Activated CD4-positive, alpha-beta T cell treated with anti-CD3 and anti-CD28 coated beads, Interleukin-2, amount 10 ng/mL, durations not matched to agents 24 days and 14 days (primary cell): Measurements from ENCODE around the gene MT1G. TPM values are rescaled to one million over a fixed set of nuclear protein-coding genes. Genes with fewer than 3 reads are reported as not detected.
"Not testable (repeated sequence)": the region's sequence is repeated elsewhere in the genome, so short reads cannot be mapped to it uniquely, and the experiment has no call there.

Experiments
- DNase-seq: peaks from one replicate; pipeline ENCODE4 v3.0.0; 2022
- H3K27ac Mint-ChIP-seq: one replicate; pipeline ENCODE4 v1.8.0; 2022; ENCODE audit warnings: mild to moderate bottlenecking, mixed read lengths
- H3K27me3 Mint-ChIP-seq: one replicate; pipeline ENCODE4 v1.8.0; 2022; ENCODE audit warnings: mixed read lengths
- H3K36me3 Mint-ChIP-seq: one replicate; pipeline ENCODE4 v1.8.0; 2022; ENCODE audit warnings: low read depth, mild to moderate bottlenecking, mixed read lengths
- H3K4me1 Mint-ChIP-seq: one replicate; pipeline ENCODE4 v1.8.0; 2021; ENCODE audit warnings: mixed read lengths
- H3K4me3 Mint-ChIP-seq: one replicate; pipeline ENCODE4 v1.8.0; 2022; ENCODE audit warnings: mild to moderate bottlenecking, moderate library complexity, mixed read lengths
- H3K9me3 Mint-ChIP-seq: one replicate; pipeline ENCODE4 v1.8.0; 2021; ENCODE audit warnings: mixed read lengths
- intact Hi-C: fragments of 100-400 bp; cut with micrococcal nuclease; formaldehyde crosslinking; loops from one replicate; pipeline ENCODE4 v1.15.1; 2023
- total RNA-seq: library from RNA; stranded (reverse); gene quantifications from 2 replicates; pipeline ENCODE4 v1.2.3, GENCODE V29; 2022

Gene MT1G
- total RNA-seq, 1 donor from 2014 or later = 24.5 TPM

DNA sequence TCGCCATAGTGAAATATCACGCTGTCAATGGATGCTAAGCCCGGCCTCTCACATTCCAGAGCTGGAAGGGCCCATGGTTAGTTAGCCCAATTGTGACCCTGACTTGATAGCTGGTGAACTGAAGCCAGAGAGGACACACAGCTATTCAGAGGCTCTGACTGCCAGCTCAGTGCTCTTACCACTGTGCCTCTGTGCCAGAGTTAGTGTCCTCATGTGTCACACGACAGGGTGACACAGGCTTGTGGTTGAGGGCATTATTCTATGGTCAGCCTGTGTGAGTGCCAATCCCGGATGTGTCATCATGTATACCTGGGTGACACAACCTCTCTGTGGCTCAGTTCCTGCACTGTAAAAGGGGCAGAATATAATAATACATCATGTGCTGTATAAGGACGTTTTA, 12.0 kb upstream of the MT1G start:
- Mint-ChIP-seq H3K4me3 (no peak overlapping the region), H3K27ac (no peak overlapping the region), H3K4me1 (peaks cover 30% of the 10 kb centered on the region), H3K36me3 (peaks cover 4% of the 10 kb centered on the region), H3K27me3 (peaks cover 6% of the 10 kb centered on the region), H3K9me3 (no peaks in the 10 kb centered on the region)
- no peak for DNase-seq
- intact Hi-C loops = no loop called here

DNA sequence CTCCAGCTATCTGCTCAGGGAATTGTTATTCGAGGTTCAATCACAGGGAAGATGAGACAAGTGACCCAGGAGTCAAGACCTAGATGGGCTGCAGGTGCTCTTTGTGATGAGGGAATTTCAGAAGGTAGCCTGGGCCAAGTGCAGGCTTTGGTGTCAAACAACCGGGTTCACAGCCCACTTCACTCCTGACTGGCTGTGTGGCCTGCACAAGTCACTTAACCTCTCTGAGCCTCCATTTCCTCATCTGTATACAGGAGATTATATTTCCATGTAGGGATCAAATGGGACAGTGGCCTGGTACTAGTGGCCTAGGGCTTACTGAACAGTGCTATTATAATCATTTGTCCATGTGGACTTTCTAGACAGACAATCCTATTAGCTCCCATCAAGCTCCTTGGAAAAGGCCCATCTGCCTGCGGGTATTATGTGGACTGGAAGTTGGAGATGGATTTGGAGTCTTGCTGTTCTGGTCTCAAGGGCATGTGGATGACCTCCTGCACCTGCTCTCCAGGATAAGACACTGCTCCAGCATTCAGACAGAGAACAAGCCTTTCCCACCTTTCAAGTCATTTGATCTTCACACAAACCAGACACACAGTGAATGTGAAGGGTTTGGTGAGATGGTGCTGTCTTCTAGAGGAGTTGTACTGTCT, 11.3 kb upstream of the MT1G start:
- intact Hi-C loops = no loop called here
- H3K27me3 Mint-ChIP-seq = peaks cover 10% of the 10 kb centered on the region
- peaks cover 32% of the 10 kb centered on the region for H3K4me1 Mint-ChIP-seq

DNA sequence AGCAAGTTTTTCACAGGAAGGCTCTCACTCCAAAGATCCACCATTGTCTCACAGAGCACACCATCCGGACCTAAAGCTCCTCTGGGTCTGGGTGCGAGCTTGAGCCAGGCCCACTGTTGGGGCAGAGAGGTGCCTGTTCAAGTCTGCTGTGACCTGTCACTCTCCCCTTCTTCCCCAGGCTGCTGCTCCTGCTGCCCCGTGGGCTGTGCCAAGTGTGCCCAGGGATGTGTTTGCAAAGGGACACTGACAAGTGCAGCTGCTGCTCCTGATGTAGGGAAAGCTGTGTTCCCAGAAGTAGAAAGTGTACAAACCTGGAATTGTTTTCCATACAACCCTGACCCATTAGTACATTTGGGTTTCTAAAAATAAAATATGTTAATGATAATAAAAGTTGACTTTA, 9.6 kb upstream of the MT1G start:
- no peak for DNase-seq
- H3K9me3 Mint-ChIP-seq = no peaks in the 10 kb centered on the region
- H3K4me1 Mint-ChIP-seq = peaks cover 25% of the 10 kb centered on the region
- peaks cover 24% of the 10 kb centered on the region for H3K27me3 Mint-ChIP-seq
- H3K27ac Mint-ChIP-seq = no peak overlapping the region
- no peak overlapping the region for H3K4me3 Mint-ChIP-seq
- intact Hi-C loops = no loop called here
- no peaks in the 10 kb centered on the region for H3K36me3 Mint-ChIP-seq

More for the DNA sequence above, 11.3 kb upstream of the MT1G start:
- Mint-ChIP-seq H3K4me3 (no peak overlapping the region), H3K9me3 (no peaks in the 10 kb centered on the region), H3K36me3 (peaks cover 4% of the 10 kb centered on the region), H3K27ac (no peak overlapping the region)
- no peak for DNase-seq

DNA sequence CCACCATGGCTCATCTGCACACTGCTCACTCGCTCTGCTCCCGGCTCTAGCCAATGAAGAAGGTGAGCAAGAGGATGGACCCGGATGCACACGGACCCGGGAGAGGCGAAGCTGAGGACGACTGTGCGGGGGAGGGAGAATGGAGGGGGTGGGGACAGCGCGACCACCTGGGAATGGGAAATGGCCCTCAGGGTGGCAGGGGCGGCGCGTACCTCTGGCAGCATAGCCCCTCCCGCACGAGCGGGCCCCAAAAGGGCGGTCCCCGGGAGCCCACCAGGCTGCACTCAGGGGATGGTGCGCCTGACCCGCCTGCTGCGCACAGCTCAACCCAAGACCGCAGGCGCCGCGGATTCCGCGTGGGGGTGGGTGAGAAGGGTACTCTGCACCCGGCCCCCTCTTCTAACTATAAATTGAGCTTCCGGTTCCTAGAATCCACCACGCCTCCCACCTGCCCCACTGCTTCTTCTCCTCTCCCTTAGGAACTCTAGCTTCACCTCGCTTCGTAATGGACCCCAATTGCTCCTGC, 7.9 kb upstream of the MT1G start:
- intact Hi-C loops = no loop called here
- Mint-ChIP-seq H3K36me3 (no peaks in the 10 kb centered on the region), H3K27ac (peak overlapping the region; percentile 5), H3K27me3 (peaks cover 39% of the 10 kb centered on the region), H3K4me1 (peaks cover 22% of the 10 kb centered on the region), H3K4me3 (peak overlapping the region; percentile 75), H3K9me3 (no peaks in the 10 kb centered on the region)
- DNase-seq = peak; percentile 87

DNA sequence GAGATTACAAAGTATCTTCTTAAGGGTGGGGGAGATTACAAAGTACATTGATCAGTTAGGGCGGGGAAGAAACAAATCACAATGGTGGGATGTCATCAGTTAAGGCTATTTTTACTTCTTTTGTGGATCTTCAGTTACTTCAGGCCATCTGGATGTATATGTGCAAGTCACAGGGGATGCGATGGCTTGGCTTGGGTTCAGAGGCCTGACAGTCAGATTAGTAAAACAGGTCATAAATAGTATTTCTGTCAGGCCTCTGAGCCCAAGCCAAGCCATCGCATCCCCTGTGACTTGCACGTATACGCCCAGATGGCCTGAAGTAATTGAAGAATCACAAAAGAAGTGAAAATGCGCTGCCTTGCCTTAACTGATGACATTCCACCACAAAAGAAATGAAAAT, 6.7 kb upstream of the MT1G start:
- H3K27ac Mint-ChIP-seq, H3K4me3 Mint-ChIP-seq, DNase-seq, H3K9me3 Mint-ChIP-seq, H3K36me3 Mint-ChIP-seq: not testable (repeated sequence)
- Mint-ChIP-seq H3K27me3 (peaks cover 49% of the 10 kb centered on the region), H3K4me1 (peaks cover 25% of the 10 kb centered on the region)
- intact Hi-C loops = loop anchor here (1.0 kb wide), 1 partner anchor 28 kb away; no protein-coding TSS in a partner anchor

DNA sequence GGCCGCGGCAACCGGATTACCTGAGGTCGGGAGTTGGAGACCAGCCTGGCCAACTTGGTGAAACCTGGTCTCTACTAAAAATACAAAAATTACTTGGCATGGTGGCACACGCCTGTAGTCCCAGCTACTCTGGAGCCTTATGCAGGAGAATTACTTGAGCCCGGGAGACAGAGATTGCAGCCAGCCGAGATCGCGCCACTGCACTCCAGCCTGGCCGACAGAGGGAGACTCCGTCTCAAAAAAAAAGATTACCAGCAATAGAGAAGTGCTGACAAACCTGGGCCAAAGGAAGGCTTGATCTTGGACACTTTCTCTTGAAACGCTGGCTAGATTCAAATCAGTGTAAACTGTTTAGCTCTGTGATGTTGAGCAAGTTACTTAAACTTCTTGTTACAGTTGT, 6.1 kb upstream of the MT1G start:
- Mint-ChIP-seq H3K4me1 (peaks cover 28% of the 10 kb centered on the region), H3K36me3 (no peaks in the 10 kb centered on the region), H3K4me3 (no peak overlapping the region), H3K27me3 (peaks cover 55% of the 10 kb centered on the region), H3K27ac (no peak overlapping the region), H3K9me3 (no peaks in the 10 kb centered on the region)
- intact Hi-C loops = loop anchor here (1.0 kb wide), 1 partner anchor 28 kb away; no protein-coding TSS in a partner anchor
- DNase-seq = peak; percentile 79

DNA sequence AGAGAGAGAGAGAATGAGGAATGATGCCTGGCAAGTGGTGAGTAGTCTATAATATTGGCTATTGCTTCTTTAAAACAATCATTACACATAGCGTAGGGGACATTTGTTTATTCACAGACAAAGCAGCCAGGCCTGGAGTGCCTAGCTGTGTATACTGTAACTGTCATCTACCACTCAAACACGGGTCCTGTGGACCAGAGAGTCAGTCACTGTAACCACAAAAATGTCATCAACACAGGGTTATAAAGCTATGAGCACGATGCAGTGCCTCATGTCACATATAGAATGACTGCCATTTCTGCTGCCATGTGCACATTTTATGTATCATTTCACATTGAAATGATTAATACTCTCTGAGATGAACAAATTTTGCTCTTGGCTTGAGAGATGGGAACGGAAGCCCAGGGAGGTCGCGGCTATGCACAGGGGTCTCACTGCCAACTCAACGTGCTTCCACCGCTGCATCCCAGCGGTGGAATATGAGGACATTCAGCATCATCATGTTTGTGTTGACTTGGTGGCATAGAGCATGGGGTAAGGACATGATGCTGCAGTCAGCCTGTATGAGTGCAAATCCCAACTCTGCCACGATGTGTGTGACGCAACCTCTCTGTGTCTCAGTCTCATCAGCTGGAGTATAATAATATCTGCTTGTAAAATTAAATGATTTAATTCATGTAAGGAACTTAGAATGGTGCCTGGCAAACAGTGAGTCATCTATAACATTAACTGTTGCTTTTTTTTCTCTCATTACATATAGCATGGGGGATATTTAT, 5.1 kb upstream of the MT1G start:
- H3K4me3 Mint-ChIP-seq = no peak overlapping the region
- H3K27ac Mint-ChIP-seq = no peak overlapping the region
- peaks cover 36% of the 10 kb centered on the region for H3K4me1 Mint-ChIP-seq
- peaks cover 2% of the 10 kb centered on the region for H3K36me3 Mint-ChIP-seq
- intact Hi-C loops = no loop called here
- H3K9me3 Mint-ChIP-seq = no peaks in the 10 kb centered on the region
- no peak for DNase-seq
- H3K27me3 Mint-ChIP-seq = peaks cover 63% of the 10 kb centered on the region

DNA sequence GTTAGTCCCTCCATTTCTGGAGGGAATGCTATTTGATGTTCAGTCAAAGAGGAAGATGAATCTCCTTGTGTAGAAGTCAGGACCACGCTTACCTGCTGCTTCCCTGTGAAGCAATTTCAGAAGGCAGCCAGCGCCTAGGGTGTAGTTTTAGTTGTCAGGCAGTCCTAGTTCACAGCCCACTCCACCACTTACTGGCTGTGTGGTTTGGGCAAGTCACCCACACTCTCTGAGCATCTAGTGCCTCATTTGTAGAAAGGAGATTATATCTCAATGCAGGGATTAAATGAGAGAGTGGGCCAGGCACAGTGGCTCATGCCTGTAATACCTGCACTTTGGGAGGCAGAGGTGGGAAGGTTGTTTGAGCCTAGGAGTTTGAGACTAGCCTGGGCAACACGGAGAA, 4.3 kb upstream of the MT1G start:
- H3K36me3 Mint-ChIP-seq, H3K27ac Mint-ChIP-seq, intact Hi-C loops, DNase-seq, H3K9me3 Mint-ChIP-seq, H3K4me3 Mint-ChIP-seq: not testable (repeated sequence)
- H3K4me1 Mint-ChIP-seq = peaks cover 41% of the 10 kb centered on the region
- H3K27me3 Mint-ChIP-seq = peaks cover 68% of the 10 kb centered on the region

DNA sequence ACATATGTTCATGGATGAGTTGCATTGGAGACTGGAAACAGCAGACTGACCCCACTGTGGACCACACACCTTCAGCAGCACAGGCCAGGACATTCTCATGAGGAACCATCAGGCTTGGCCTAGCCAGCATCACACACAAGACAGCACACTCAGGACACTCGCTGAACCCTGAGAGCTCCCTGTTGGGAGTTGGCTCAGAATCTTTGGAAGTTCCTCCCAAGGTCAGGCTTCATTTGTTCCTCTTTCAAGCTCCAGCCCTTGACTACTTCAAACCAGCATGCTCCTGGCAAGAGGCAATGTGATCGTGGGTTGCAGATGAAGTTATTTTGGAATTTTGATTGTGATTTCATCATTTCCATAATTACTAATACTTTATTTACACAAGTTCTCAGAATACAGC, 3.8 kb upstream of the MT1G start:
- intact Hi-C loops, H3K36me3 Mint-ChIP-seq, H3K9me3 Mint-ChIP-seq, H3K27ac Mint-ChIP-seq, H3K4me3 Mint-ChIP-seq, DNase-seq: not testable (repeated sequence)
- Mint-ChIP-seq H3K27me3 (peaks cover 68% of the 10 kb centered on the region), H3K4me1 (peaks cover 41% of the 10 kb centered on the region)

DNA sequence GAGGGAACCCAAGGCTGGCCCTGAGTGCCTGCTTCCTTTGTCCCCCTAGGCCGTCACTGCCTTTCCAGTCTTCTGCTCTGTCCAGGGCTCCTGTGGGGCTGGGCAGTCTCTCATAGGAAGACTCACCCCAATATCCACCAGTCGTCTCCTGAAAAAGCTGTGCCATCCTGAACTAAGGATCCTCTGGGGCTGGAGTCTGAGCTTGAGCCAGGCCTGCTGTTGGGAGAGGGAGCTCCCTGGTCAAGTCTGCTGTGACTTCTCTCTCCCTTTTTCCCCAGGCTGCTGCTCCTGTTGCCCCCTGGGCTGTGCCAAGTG, 2.7 kb upstream of the MT1G start:
- intact Hi-C loops = no loop called here
- no peaks in the 10 kb centered on the region for H3K9me3 Mint-ChIP-seq
- no peak overlapping the region for H3K27ac Mint-ChIP-seq
- peaks cover 2% of the 10 kb centered on the region for H3K36me3 Mint-ChIP-seq
- peaks cover 38% of the 10 kb centered on the region for H3K4me1 Mint-ChIP-seq
- no peak for DNase-seq
- no peak overlapping the region for H3K4me3 Mint-ChIP-seq
- peaks cover 73% of the 10 kb centered on the region for H3K27me3 Mint-ChIP-seq

DNA sequence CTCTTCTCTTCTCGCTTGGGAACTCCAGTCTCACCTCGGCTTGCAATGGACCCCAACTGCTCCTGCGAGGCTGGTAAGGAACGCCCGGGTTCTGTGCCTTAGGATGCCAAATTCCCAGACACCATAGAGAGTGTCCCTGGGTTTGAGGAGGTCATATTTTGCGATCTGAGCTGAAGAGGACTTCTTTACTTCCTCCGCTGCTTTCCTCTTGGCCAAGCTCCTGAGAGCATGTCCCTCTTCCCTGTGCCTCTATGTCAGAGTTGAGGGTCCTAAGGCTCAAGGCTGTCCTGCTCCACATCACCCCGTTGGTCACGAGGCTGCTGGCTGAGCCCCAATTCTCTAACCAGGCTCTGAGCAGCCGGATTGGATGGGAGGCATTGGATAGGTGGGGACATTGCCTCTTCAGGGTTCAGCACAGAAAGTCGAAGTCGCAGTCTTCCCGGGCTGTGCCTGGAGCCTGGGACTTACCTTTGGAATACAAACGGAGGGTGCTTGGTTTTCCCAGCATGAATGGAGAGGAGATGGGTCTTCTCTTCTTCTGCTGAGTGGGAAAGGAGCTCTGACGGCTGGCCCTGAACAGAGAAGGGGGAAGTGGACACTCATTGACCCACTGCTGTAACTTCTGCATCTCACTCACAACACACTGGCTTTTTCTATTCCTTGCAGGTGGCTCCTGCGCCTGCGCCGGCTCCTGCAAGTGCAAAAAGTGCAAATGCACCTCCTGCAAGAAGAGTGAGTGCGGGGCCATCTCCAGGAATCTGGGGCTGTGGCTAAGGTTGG, 2.2 kb upstream of the MT1G start:
- Mint-ChIP-seq H3K4me1 (peaks cover 35% of the 10 kb centered on the region), H3K27ac (no peak overlapping the region), H3K27me3 (peaks cover 68% of the 10 kb centered on the region), H3K4me3 (peak overlapping the region; percentile 22), H3K9me3 (no peaks in the 10 kb centered on the region), H3K36me3 (peaks cover 2% of the 10 kb centered on the region)
- DNase-seq = no peak
- intact Hi-C loops = no loop called here

DNA sequence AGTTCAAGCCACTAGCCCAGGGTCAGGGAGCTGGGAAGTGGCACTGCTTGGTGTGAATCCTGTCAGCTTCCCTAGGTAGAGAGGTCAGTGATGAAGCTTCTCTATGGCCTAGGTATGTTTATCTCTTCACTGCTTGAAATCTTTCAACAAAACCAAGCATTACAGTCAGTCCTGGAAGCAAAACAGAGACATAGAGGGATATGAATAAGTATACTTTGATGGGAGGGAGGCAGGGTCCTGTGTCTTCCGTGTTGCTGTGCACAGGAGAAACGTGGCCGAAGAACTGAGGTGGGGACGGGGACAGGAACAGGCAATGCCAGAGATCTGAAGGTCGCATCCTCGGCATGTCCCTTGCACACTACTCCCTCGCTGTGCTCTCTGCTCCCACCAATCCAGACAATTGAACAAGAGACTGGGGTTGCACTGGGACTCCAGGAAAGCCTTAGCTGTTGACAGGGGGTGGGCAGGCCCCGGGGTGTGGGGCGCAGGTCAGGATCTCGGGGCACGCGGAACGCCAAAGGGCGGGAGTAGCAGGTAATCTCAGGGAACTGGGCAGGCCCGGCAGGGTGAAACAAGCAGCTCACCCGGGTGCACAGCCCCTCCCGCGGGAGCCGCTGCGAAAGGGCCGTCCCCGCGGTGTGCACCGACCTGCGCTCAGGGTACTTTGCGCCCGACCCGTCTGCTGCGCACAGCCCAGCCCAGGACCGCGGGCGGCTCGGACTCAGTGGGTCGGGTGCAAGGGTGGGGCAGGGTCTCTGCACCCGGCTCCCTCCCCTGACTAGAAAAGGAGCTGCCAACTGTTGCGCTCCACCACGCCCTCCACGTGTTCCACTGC, 1.4 kb upstream of the MT1G start, which contains the start of gene MT1H:
MT1H (plus strand) TSS at position 810 of the 835 bp plus-strand sequence. CDS start 71 bp downstream, outside the sequence.
- peaks cover 36% of the 10 kb centered on the region for H3K4me1 Mint-ChIP-seq
- H3K36me3 Mint-ChIP-seq = peaks cover 2% of the 10 kb centered on the region
- peaks cover 66% of the 10 kb centered on the region for H3K27me3 Mint-ChIP-seq
- peak within 1 kb of the TSS; percentile 22 for H3K4me3 Mint-ChIP-seq
- H3K27ac Mint-ChIP-seq = no peak within 1 kb of the TSS
- intact Hi-C loops = no loop called here
- H3K9me3 Mint-ChIP-seq = no peaks in the 10 kb centered on the region
- DNase-seq = peak; percentile 72
